GM12878 (cell line): ENCODE data around the gene PRDM16. TPM values are rescaled to one million over a fixed set of nuclear protein-coding genes. Genes with fewer than 3 reads are reported as not detected.

Source experiments
- ATAC-seq: fragments of 200-7000 bp; cut with Tn5 transposase; 3 replicates; pipeline ENCODE4 v1.9.1; 2020; ENCODE audit warnings: mild to moderate bottlenecking, moderate library complexity
- BruUV-seq: library from RNA; stranded (reverse); fragments of 400-500 nt; replicated peaks from 2 replicates; lab custom pipeline; 2021; lab: Mats Ljungman, UMichigan
- CTCF ChIA-PET: fragments of 300-600 bp; sonication (Branson Sonifier 250); formaldehyde crosslinking; extraction: SDS; loops from one replicate; lab custom pipeline; 2021; ENCODE audit warnings: inconsistent platforms; lab: Yijun Ruan, JAX
- POLR2A ChIA-PET: fragments of 350-600 bp; formaldehyde crosslinking; extraction: SDS; loops from one replicate; lab custom pipeline; 2021; ENCODE audit warnings: inconsistent platforms; lab: Charles Lee
- RAD21 ChIA-PET: fragments of 300-600 bp; sonication (Branson Sonifier 250); formaldehyde crosslinking; loops from one replicate; lab custom pipeline; 2023; ENCODE audit warnings: antibody characterized with exemption; ENCODE audit not compliant: unreplicated experiment; lab: Charles Lee
- SMC1A ChIA-PET: fragments of 300-600 bp; sonication (Branson Sonifier 250); formaldehyde crosslinking; loops from one replicate; lab custom pipeline; 2023; ENCODE audit not compliant: unreplicated experiment, uncharacterized antibody; lab: Charles Lee
- DNase-seq: peaks from one replicate; pipeline ENCODE4 v3.0.0-alpha.2; 2011; ENCODE audit warnings: low read depth, low spot score
- FAIRE-seq: peaks from 3 replicates; lab custom pipeline; 2011; peaks lifted over from hg19 to GRCh38; lab: Jason Lieb, UNC
- H2AFZ ChIP-seq: 2 replicates; pipeline ENCODE4 v1.6.0; 2011; ENCODE audit warnings: low read depth, low read length, control low read depth; ENCODE audit not compliant: control insufficient read depth
- H3K27ac ChIP-seq: 2 replicates; pipeline ENCODE4 v1.5.1; 2011; ENCODE audit warnings: control low read depth; ENCODE audit not compliant: control insufficient read depth, insufficient read depth
- H3K27me3 ChIP-seq, 2 experiments: replicated peaks in 1 of 2; 2 replicates each; pipeline versions ENCODE4 v1.6.0 to v1.6.1; 2011; ENCODE audit warnings: low read length in 1 of 2; ENCODE audit not compliant: control insufficient read depth in 2 of 2, insufficient read depth in 2 of 2
- H3K36me3 ChIP-seq, 2 experiments: 2 replicates each; pipeline ENCODE4 v1.5.1; 2011; ENCODE audit warnings: low read length in 1 of 2; ENCODE audit not compliant: control insufficient read depth in 2 of 2, insufficient read depth in 2 of 2
- H3K4me1 ChIP-seq: 2 replicates; pipeline ENCODE4 v1.6.1; 2011; ENCODE audit warnings: mild to moderate bottlenecking, low read length, moderate library complexity, mixed read lengths; ENCODE audit not compliant: control insufficient read depth, insufficient read depth
- H3K4me2 ChIP-seq: 2 replicates; pipeline ENCODE4 v1.6.0; 2011; ENCODE audit warnings: control low read depth; ENCODE audit not compliant: control insufficient read depth, insufficient read depth
- H3K4me3 ChIP-seq: fragments of 200-600 bp; sonication (generic); 2 replicates; pipeline ENCODE4 v1.5.1; 2016
- H3K79me2 ChIP-seq: 2 replicates; pipeline ENCODE4 v1.6.0; 2011; ENCODE audit warnings: low read length; ENCODE audit not compliant: control insufficient read depth, insufficient read depth
- H3K9ac ChIP-seq: 2 replicates; pipeline ENCODE4 v1.8.0; 2011; ENCODE audit warnings: low read length, control low read depth, mixed read lengths; ENCODE audit not compliant: control insufficient read depth, insufficient read depth
- H3K9me3 ChIP-seq: replicated peaks from 3 replicates; pipeline ENCODE4 v1.5.1; 2011; ENCODE audit warnings: mild to moderate bottlenecking, low read length; ENCODE audit not compliant: control insufficient read depth, insufficient read depth
- H4K20me1 ChIP-seq: 2 replicates; pipeline ENCODE4 v1.6.0; 2011; ENCODE audit not compliant: control insufficient read depth, insufficient read depth
- E4F1 ChIP-seq: fragments of 450-650 bp; IDR thresholded peaks from 2 replicates; pipeline ENCODE4 v1.6.1; 2018; ENCODE audit warnings: borderline replicate concordance, mild to moderate bottlenecking; ENCODE audit not compliant: partially characterized antibody
- EZH2 ChIP-seq: IDR thresholded peaks from 2 replicates; pipeline ENCODE4 v1.6.1; 2012; ENCODE audit warnings: low read depth, mild to moderate bottlenecking, control low read depth, inconsistent platforms, low read length, borderline replicate concordance; ENCODE audit not compliant: control insufficient read depth
- HDAC6 ChIP-seq: fragments of 200-600 bp; sonication (generic); IDR thresholded peaks from one replicate; pipeline ENCODE4 v1.8.0; 2017; ENCODE audit warnings: antibody characterized with exemption; ENCODE audit not compliant: unreplicated experiment
- POLR2AphosphoS2 ChIP-seq: IDR thresholded peaks from 2 replicates; pipeline ENCODE4 v1.6.1; 2011; ENCODE audit warnings: low read depth, mild to moderate bottlenecking, low read length, improper control_type of control experiment, moderate library complexity
- TBL1XR1 ChIP-seq: IDR thresholded peaks from 2 replicates; pipeline ENCODE4 v1.6.1; 2012; ENCODE audit warnings: low read depth, low read length, improper control_type of control experiment
- TCF7 ChIP-seq: IDR thresholded peaks from 2 replicates; pipeline ENCODE4 v1.6.1; 2014; ENCODE audit warnings: antibody characterized with exemption, borderline replicate concordance
- WGBS: methylation state at CpG from one replicate; pipeline ENCODE4 v1.1.6; 2016; ENCODE audit warnings: low lambda C conversion rate; ENCODE audit not compliant: insufficient replicate concordance, insufficient coverage; ENCODE audit errors: missing lambda C conversion rate; 5-methylcytosine and 5-hydroxymethylcytosine counted together
- in situ Hi-C: fragments of 300-500 bp; cut with MboI; formaldehyde crosslinking; loops from 9 replicates; pipeline ENCODE4 v1.14.3; 2018; ENCODE audit warnings: mixed read lengths
- intact Hi-C: fragments of 100-400 bp; cut with micrococcal nuclease; formaldehyde crosslinking; loops from one replicate; pipeline ENCODE4 v1.14.2; 2022; ENCODE audit not compliant: unreplicated experiment
- polyA plus RNA-seq, 11 experiments: library from polyadenylated mRNA; depleted of rRNA in 4 of 11; unstranded in 6 of 11; stranded (reverse) in 5 of 11; fragments of >200 nt; fragmentation: Nextera tagmentation in 4 of 11; fragmentation: Illumina TruSeq in 1 of 11; extraction: Ambion mirVana in 4 of 11; extraction: Trizol in 1 of 11; gene quantifications; 1 replicate in 1 of 11; 2 replicates in 10 of 11; pipeline versions ENCODE4 v1.2.1 to v1.2.3, GENCODE V29; 2011 to 2016; ENCODE audit warnings: inconsistent platforms in 2 of 11, missing spikeins in 2 of 11, low read depth in 1 of 11
- total RNA-seq, 4 experiments: library from RNA; depleted of rRNA in 3 of 4; stranded (reverse); fragments of >200 nt in 3 of 4; fragmentation: Illumina TruSeq in 1 of 4; extraction: Trizol in 1 of 4; gene quantifications; 2 replicates each; pipeline versions ENCODE4 v1.2.1 to v1.2.3, GENCODE V29; 2013 to 2021
- TF ChIP-seq, protein P1 (sequence below): fragments of 450-650 bp; IDR thresholded peaks from 2 replicates; pipeline ENCODE4 v1.6.1; 2017; ENCODE audit warnings: mild to moderate bottlenecking, low read depth, inconsistent platforms; ENCODE audit not compliant: poor library complexity, severe bottlenecking
- TF ChIP-seq, protein P2 (sequence below): IDR thresholded peaks from 2 replicates; pipeline ENCODE4 v1.6.1; 2012; ENCODE audit warnings: low read depth, low read length, improper control_type of control experiment
- TF ChIP-seq, protein P3 (sequence below): fragments of 450-650 bp; IDR thresholded peaks from 2 replicates; pipeline ENCODE4 v1.6.1; 2017; ENCODE audit warnings: mild to moderate bottlenecking
- TF ChIP-seq, protein P4 (sequence below): IDR thresholded peaks from 2 replicates; pipeline ENCODE4 v1.6.1; 2011; ENCODE audit warnings: low read depth, low read length, improper control_type of control experiment, borderline replicate concordance
- TF ChIP-seq, protein P5 (sequence below): fragments of 150-350 bp; IDR thresholded peaks from 2 replicates; pipeline ENCODE4 v1.6.1; 2016; ENCODE audit warnings: low read depth, low read length

The PRDM16 gene
- total and polyA plus RNA-seq, 10 of the 15 experiments (the other 5 are each of a cell fraction or from before 2014, with no cell fraction given): 0.03 TPM; not detected in 9

DNA sequence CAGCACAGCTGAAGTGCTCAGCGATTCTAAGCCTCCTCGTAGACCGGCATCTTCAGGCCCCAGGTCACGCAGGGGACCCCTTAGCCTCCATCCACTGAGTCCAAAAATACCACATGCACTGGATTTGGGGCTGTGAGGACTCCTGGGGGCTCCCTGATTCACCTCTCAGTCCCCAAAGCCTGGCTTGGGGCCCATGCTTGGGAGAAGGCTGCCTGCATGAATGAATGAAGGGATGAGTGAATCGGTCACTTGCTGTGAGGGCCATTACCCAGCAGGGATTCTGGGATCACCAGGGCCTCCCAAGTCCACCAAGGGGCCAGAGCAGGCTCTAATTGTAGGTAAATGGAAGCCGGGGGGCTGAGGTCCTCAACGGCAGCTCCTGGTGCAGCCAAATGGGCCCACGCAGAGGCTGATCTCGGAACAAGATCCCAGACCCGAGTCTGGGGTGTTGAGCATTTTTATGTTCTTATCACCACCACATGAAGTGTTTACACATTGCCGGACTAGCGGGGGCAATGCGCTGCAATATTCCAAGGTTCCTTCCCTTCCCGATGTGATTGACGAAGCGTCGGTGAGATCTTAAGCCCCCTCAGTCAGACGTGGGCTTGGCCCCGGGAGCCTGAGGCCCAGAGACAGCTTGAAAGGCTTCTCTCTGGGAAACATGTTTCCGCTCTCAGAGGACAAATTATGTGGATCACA, 371.9 kb downstream of the PRDM16 start:
- Histone ChIP-seq H4K20me1 (no peaks in the 10 kb centered on the region), H3K27me3 (peaks cover 0 to 4% of the 10 kb centered on the region in 2 experiments; a peak in 2 of 4 replicates), H3K4me2 (no peak overlapping the region), H3K4me1 (no peaks in the 10 kb centered on the region), H3K36me3 (no peaks in the 10 kb centered on the region), H3K79me2 (no peaks in the 10 kb centered on the region), H3K27ac (no peak overlapping the region), H2AFZ (no peak overlapping the region), H3K9me3 (no peaks in the 10 kb centered on the region), H3K4me3 (no peak overlapping the region), H3K9ac (no peak overlapping the region)
- FAIRE-seq: no peak
- ChIA-PET SMC1A (no interaction called here), RAD21 (interaction anchor here (1.4 kb wide), 1 partner anchor 12 kb away, joined by 4 read pairs; no protein-coding TSS in a partner anchor), CTCF (no interaction called here), POLR2A (no interaction called here)
- 37% methylated on average over 20 of the region's 20 CpGs for WGBS
- no peak for ATAC-seq
- DNase-seq: no peak
- in situ Hi-C loops (no loop called here), intact Hi-C loops (no loop called here)
- BruUV-seq: no TSS peak
- TF ChIP-seq POLR2AphosphoS2 (no peak), TBL1XR1 (no peak), HDAC6 (no peak), E4F1 (no peak), TCF7 (no peak), EZH2 (no peak)
- TF ChIP-seq, protein P1, sequence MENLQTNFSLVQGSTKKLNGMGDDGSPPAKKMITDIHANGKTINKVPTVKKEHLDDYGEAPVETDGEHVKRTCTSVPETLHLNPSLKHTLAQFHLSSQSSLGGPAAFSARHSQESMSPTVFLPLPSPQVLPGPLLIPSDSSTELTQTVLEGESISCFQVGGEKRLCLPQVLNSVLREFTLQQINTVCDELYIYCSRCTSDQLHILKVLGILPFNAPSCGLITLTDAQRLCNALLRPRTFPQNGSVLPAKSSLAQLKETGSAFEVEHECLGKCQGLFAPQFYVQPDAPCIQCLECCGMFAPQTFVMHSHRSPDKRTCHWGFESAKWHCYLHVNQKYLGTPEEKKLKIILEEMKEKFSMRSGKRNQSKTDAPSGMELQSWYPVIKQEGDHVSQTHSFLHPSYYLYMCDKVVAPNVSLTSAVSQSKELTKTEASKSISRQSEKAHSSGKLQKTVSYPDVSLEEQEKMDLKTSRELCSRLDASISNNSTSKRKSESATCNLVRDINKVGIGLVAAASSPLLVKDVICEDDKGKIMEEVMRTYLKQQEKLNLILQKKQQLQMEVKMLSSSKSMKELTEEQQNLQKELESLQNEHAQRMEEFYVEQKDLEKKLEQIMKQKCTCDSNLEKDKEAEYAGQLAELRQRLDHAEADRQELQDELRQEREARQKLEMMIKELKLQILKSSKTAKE: no peak
- TF ChIP-seq, protein P2, sequence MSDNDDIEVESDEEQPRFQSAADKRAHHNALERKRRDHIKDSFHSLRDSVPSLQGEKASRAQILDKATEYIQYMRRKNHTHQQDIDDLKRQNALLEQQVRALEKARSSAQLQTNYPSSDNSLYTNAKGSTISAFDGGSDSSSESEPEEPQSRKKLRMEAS: no peak
- TF ChIP-seq, protein P3, sequence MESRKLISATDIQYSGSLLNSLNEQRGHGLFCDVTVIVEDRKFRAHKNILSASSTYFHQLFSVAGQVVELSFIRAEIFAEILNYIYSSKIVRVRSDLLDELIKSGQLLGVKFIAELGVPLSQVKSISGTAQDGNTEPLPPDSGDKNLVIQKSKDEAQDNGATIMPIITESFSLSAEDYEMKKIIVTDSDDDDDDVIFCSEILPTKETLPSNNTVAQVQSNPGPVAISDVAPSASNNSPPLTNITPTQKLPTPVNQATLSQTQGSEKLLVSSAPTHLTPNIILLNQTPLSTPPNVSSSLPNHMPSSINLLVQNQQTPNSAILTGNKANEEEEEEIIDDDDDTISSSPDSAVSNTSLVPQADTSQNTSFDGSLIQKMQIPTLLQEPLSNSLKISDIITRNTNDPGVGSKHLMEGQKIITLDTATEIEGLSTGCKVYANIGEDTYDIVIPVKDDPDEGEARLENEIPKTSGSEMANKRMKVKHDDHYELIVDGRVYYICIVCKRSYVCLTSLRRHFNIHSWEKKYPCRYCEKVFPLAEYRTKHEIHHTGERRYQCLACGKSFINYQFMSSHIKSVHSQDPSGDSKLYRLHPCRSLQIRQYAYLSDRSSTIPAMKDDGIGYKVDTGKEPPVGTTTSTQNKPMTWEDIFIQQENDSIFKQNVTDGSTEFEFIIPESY: no peak
- TF ChIP-seq, protein P4, sequence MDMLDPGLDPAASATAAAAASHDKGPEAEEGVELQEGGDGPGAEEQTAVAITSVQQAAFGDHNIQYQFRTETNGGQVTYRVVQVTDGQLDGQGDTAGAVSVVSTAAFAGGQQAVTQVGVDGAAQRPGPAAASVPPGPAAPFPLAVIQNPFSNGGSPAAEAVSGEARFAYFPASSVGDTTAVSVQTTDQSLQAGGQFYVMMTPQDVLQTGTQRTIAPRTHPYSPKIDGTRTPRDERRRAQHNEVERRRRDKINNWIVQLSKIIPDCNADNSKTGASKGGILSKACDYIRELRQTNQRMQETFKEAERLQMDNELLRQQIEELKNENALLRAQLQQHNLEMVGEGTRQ: no peak
- TF ChIP-seq, protein P5, sequence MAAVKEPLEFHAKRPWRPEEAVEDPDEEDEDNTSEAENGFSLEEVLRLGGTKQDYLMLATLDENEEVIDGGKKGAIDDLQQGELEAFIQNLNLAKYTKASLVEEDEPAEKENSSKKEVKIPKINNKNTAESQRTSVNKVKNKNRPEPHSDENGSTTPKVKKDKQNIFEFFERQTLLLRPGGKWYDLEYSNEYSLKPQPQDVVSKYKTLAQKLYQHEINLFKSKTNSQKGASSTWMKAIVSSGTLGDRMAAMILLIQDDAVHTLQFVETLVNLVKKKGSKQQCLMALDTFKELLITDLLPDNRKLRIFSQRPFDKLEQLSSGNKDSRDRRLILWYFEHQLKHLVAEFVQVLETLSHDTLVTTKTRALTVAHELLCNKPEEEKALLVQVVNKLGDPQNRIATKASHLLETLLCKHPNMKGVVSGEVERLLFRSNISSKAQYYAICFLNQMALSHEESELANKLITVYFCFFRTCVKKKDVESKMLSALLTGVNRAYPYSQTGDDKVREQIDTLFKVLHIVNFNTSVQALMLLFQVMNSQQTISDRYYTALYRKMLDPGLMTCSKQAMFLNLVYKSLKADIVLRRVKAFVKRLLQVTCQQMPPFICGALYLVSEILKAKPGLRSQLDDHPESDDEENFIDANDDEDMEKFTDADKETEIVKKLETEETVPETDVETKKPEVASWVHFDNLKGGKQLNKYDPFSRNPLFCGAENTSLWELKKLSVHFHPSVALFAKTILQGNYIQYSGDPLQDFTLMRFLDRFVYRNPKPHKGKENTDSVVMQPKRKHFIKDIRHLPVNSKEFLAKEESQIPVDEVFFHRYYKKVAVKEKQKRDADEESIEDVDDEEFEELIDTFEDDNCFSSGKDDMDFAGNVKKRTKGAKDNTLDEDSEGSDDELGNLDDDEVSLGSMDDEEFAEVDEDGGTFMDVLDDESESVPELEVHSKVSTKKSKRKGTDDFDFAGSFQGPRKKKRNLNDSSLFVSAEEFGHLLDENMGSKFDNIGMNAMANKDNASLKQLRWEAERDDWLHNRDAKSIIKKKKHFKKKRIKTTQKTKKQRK: no peak
